ENCODE data around the gene RAB1A.

Gene RAB1A

DNA sequence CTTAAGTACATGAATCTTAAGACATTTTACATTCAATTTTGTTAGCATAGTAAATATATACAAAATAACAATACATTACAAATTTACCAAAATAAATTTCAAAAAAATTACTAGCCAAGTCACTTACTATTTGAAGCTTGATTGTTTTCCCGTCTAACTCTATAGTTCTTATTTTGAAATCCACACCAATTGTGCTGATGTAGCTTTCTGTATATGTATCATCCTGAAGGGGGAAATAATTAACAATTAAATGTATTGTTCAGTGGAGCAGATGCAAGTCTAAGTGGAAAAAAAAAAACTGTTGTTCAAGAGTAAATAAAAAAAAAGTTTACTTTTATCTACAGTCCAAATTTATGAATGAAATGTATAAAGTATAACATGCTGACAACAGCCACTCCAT is 32.1 kb downstream of the RAB1A start:
- in situ Hi-C loops (cut with HindIII; ENCODE audit: low sequenced_read_pairs): no loop called here

DNA sequence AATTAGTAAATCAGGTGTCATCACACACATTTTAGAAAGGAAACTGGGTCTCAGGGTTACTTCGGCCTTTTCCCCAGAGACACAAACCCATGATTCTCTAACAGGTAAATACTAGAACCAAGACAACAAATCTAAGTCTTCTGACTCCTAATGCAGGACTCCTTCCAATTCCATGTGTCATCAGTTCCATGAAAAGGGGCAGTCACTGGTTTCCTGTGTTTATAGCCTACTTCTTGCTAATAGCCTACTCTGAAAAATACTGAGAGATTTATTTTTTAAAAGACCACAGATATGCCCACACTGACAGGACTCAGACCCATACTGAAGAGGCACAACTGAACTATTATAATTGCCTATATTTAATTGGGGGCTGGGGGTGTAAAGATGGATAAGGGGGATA is 33.0 kb downstream of the RAB1A start:
- in situ Hi-C loops (cut with HindIII; ENCODE audit: low sequenced_read_pairs): no loop called here

DNA sequence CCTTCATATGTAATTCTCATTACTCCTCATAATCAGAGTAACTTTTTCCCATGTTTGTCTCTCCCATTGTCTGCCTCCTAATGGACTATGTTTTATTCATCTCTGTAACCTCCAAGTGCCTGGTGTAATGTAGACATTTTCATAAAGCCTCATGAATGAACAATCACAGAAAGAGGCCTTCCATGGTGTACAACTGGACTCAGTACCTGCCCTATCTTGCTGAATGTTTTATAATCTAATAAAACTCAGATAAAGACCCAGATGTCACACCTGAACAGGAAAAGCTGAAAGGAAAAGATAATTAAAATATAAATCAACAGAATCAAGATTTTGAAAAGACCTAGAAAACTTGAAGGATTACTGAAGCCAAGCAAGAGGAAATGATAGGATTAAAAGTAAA is 36.7 kb downstream of the RAB1A start:
- in situ Hi-C loops (cut with HindIII; ENCODE audit: low sequenced_read_pairs): no loop called here

DNA sequence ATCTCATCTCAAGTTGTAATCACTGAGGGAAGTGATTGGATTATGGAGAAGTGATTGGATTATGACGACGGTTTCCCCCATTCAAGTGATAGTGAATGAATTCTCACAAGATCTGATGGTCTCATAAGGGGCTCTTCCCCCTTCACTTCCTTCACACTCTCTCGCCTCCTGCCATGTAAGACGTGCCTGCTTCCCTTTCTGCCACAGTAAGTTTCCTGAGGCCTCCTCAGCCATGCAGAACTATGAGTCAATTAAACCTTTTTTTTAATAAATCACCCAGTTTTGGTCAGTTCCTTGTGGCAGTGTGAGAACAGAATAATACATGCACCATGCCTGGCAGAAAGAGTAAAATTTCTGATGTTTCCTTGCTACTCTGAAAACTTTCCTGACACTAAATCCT is 37.1 kb downstream of the RAB1A start:
- in situ Hi-C loops (cut with HindIII; ENCODE audit: low sequenced_read_pairs): no loop called here

DNA sequence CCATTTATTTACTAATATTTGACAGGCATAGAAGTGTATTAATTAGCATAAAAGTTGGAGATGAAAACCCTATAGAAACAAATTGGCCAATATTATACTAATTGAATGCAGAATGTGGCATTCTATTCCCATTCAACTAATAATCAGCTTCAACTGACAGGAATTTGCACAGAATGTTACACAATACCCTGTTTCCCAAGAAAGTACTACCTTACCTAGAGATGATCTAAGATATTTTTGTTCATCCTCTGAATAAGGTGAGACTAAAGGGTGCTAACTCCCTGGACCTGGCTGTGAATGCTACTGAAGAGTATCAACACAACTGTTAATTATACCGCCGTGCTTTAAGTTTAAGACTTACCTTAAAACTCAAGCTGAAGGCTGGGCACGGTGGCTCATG is 44.8 kb downstream of the RAB1A start:
- in situ Hi-C loops (cut with HindIII; ENCODE audit: low sequenced_read_pairs): no loop called here

DNA sequence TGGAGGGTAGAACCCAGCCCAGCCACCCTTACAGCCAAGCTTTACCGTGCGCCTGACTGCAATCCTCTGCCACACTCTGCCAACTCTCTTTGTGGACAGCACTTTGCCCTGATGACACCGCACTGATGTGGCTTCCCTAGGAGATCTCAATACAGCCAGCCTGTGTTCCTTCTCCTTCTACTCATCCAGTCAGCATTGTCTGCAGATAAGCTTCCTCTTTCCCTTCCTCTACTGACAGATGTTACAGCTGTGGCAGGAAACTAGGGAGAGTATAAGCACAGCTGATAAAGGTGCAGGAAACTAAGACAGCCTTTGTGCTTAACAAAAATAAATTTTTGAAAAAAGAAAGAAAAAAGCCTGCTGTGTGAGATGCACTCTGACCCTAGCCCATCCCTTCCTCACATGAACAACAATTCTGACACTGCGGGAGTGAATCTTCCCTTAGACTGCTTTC is 48.6 kb downstream of the RAB1A start:
- in situ Hi-C loops (cut with HindIII; ENCODE audit: low sequenced_read_pairs): no loop called here

DNA sequence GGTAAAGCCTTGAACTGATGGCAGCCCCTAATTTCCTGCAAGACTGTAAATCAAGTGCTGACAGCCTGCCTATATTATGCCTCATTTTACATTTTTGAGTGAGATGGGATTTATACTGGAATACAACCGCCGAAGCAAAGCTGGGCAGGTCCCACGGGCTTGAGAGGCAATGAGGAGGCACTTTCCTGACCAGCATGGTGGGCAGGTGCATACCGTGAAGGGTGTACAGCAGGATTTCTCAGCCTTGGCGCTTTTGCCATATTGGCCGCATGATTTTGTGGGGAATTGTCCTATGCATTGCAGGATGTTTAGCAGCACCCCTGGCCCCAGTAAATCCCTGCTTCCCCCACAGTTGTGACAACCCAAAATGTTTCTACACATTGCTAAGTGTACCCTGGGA is 50.9 kb downstream of the RAB1A start:
- in situ Hi-C loops (cut with HindIII; ENCODE audit: low sequenced_read_pairs): no loop called here

DNA sequence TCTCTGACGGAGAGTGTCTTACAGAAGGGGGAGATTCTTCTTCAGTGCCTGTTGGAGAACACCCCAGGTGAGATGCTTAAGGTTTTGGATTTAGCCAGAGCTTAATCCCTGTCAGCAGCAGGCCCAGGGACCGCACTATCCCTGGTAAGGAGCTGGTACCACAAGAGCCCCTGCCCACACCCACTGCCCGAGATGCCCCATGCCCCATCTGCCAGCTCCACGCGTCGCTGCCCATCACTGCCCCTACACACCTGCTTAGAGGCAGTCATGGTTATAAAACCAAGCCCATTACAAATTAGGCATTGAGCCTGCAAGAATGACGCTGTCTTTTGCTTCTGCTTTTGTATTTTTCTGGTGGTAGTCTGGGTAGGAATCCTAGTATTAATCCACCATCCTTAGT is 52.0 kb downstream of the RAB1A start:
- in situ Hi-C loops (cut with HindIII; ENCODE audit: low sequenced_read_pairs): no loop called here

DNA sequence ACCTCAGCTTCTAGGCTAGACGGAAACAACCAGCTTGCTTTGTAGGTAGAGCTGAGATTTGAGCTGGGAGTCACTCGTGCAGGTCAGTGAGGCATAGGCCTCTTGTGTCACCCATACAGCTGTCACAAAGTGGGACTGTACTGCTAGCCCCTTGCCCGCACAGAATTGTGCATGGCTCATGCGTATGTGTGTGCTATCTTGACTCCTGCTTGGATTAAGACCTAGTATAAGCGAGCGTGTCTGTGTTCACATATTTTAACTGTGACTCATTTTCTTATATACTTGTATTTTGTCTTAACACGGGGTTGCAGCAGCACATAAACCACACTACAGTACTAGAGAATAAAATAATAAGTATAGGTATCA is 53.6 kb downstream of the RAB1A start:
- in situ Hi-C loops (cut with HindIII; ENCODE audit: low sequenced_read_pairs): no loop called here

DNA sequence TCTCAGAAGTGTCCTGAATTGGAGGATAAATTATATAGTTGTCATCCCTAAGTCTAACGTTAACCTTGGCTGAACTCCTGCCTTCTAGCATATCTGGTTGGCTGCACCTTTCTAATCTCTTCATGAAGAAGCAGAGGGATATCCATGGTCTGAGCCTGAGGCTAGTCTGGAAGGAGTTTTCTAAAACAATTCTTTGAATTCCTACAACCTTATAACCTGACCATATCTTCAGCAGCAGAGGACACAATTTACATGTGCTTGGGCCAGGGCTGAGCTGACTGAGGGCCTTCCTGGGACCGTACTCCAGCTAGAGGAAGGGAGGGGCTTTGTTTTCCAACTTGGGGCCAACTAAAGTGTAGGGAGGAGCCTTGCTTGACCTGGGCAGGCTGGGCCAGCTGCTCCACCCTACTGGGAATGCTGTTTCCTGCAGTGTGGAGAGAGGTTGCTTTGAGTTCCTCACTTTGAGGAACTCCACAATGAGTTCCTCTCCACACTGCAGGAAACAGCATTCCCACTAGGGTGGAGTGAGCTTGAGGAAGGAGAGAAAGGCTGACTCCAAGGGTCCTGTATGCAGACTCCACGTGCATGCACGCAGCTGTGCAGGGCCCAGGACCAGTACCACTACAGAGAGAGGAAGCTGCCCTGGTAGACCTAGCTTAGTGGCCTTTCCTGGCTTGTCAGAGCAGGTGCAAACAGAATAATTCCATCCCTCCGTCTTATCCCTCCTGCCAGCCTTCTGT is 54.1 kb downstream of the RAB1A start:
- in situ Hi-C loops (cut with HindIII; ENCODE audit: low sequenced_read_pairs): no loop called here

DNA sequence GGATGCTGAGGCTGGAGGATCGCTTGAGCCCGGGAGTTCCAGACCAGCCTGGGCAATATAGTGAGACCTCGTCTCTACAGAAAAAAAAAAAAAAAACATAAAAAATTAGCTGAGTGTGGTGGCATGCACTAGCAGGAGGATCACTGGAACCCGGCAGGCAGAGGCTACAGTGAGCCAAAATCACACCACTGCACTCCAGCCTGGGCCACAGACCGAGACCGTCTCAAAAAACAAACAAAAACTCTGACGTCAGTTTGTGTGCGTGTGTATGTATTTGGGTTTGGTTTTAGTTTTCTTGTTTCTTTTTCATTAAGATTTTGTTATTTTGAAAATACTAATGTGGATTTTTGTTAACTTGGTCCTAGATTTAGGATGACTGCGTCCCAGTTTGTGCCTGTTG is 54.7 kb downstream of the RAB1A start:
- in situ Hi-C loops (cut with HindIII; ENCODE audit: low sequenced_read_pairs): no loop called here

DNA sequence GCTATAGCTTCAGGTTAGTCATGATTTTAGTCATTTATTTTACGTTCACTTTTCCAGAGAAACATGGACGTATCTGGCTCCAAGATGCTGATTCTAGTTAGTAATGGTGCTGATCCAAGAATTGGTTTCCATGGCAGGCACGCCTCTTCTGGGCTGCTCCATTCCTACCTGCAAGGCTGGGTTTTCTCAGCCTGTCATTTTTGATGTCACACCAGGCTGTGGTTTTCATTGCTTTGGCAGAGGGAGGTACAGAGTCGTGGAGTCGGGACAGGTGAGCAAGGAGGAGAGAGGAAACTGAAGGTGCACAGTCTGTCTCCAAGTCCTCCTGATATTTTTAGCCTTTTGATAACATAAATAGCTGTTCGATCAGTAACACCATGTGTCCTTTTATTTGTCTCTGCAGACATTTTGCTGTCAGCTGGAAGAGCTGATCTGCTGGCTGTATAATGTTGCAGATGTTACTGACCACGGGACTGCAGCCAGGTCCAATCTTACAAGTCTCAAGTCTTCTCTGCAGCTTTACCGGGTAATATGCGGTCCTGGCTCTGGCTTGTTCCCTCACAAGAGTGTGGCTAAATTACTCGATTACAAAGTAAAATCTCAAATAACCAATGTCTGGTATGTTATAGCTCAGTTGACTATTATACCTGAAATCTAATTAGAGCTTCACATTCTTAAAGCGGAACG is 55.9 kb downstream of the RAB1A start:
- in situ Hi-C loops (cut with HindIII; ENCODE audit: low sequenced_read_pairs): no loop called here

DNA sequence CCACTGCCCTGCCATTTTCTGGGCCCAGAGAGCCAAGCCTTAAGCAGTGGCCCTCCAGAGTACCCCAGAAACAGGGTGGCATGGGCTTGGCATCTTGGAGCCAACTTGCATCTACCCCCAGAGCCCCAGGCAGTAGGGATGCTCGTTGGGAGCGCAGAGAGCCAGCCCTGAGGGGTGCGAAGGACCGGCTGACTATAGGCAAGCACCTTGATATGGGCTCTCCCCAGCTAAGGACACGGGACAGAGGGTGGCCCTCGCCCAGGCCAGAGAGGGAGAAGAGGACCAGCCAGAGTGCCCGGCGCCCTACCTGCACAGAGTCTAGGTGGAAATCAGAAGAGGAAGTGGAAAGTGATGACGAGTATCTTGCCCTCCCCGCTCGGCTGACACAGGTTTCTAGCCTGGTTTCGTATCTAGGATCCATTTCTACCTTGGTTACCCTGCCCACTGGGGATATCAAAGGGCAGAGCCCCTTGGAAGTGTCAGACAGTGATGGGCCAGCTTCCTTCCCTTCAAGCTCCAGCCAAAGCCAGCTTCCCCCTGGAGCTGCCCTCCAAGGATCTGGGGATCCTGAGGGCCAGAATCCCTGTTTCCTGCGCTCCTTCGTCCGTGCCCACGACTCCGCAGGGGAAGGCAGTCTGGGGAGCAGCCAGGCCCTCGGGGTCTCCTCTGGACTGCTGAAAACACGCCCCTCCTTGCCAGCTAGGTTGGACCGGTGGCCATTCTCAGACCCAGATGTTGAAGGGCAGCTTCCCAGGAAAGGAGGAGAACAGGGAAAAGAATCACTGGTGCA is 57.5 kb downstream of the RAB1A start:
- in situ Hi-C loops (cut with HindIII; ENCODE audit: low sequenced_read_pairs): no loop called here

DNA sequence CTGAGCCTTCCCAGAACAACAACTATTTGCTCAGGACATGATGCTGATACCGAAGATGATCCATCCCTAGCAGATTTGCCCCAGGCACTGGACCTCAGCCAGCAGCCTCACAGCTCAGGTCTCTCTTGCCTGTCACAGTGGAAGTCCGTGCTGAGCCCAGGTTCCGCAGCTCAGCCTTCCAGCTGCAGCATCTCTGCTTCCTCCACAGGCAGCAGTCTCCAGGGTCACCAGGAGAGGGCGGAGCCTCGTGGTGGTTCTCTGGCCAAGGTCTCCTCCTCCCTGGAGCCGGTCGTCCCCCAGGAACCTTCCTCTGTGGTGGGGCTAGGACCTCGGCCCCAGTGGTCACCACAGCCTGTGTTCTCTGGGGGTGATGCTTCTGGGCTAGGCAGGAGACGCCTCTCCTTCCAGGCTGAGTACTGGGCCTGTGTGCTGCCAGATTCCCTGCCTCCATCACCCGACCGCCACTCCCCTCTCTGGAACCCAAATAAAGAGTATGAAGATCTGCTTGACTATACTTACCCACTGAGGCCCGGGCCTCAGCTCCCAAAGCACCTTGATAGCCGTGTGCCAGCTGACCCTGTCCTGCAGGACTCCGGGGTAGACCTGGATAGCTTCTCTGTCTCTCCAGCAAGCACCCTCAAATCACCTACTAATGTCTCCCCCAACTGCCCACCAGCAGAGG is 58.3 kb downstream of the RAB1A start:
- in situ Hi-C loops (cut with HindIII; ENCODE audit: low sequenced_read_pairs): no loop called here

DNA sequence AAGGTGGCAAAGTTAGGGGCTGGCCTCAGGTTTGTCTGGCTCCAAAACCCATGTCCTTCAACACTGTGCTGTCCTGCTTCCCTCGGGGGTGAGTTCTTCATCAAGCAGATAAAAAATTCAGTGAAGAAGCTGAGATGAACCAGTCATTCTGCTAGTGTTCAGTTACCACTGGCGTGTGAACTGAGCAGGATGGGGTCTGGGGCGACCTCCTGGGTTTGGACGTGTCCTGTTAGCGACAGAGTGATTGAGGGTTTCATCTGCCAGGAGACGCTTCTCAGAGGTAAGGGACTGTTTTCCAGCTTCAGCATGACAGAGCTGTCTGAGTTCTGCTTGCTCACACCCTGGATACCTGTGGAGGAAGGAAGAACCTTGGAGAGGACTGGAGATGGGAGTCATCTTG is 59.0 kb downstream of the RAB1A start:
- in situ Hi-C loops (cut with HindIII; ENCODE audit: low sequenced_read_pairs): no loop called here

DNA sequence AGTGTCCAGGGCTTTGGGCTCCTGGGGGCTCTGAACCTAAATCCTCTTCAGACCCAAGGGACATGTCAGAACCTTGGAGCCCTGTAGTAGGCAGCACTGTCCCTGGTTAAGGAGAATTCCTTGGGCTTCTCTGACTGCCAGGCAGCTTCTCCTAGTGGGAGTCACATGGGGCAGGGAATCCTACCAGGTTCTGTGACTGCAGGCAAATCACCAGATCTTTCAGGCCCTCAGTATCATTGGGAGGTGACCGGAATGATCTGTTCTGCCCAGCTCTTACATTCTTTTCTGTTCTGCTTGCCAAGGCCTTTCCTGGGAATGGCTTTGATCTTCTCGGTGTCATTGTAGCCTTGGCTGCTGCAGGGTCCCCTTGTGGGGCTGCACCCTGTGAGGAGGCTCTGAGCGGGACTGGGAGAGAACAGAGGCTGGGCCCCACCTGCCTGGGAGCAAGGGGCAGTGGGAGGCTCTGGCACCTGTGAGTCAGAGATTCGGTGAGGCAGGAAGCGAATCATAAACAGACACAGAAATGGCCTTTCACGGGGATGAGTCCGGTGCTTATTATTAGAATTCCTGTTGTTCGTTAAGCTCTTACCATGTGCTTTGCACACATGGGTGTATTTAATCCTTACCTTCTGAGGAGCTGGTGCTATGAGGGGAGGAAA is 59.6 kb downstream of the RAB1A start:
- in situ Hi-C loops (cut with HindIII; ENCODE audit: low sequenced_read_pairs): no loop called here

DNA sequence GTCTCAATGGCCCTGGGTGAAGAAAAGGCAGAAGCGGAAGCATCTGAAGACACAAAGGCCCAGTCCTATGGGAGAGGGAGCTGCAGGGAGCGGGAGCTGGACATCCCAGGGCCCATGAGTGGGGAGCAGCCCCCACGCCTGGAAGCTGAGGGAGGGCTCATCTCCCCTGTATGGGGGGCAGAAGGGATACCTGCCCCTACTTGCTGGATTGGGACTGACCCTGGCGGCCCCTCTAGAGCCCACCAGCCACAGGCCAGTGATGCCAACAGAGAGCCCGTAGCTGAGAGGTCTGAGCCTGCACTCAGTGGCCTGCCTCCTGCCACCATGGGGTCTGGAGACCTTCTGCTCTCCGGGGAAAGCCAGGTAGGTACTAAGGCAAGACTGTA is 60.5 kb downstream of the RAB1A start:
- in situ Hi-C loops (cut with HindIII; ENCODE audit: low sequenced_read_pairs): no loop called here

DNA sequence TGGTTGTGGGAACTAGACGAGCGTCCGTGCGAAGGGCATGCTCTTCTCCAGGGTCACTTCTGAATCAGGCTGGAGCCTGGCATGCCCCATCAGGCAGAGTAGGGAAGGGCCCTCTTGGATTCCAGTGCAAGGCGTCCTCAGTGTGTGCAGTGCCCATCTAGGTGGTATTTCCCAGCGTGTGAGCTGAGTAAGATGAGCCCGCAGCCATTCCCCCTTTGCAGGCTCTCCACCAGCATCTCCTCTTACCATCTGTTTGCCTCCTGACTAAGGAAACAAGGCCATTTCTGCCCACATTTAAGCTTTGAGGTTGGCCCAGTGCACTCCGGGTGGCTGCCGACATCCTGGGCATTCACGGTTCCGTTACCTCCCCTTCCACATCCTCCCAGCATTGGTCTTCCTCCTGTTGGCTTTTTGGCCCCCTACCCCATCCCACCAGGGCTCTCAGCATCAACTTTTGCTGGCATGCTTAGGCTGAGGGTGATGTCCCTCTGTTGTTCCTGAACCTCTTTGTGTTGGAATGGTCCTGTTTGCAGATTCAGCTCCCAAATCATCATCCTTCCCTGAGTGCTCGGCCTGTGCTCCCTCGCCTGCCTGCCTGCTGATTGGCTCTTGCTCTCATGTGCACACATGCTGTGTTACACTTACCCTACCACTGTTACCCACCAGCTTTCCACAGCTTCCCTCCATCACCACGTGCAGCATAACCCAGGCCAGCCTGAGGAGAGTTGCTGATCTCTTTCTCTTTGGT is 61.9 kb downstream of the RAB1A start:
- in situ Hi-C loops (cut with HindIII; ENCODE audit: low sequenced_read_pairs): no loop called here

DNA sequence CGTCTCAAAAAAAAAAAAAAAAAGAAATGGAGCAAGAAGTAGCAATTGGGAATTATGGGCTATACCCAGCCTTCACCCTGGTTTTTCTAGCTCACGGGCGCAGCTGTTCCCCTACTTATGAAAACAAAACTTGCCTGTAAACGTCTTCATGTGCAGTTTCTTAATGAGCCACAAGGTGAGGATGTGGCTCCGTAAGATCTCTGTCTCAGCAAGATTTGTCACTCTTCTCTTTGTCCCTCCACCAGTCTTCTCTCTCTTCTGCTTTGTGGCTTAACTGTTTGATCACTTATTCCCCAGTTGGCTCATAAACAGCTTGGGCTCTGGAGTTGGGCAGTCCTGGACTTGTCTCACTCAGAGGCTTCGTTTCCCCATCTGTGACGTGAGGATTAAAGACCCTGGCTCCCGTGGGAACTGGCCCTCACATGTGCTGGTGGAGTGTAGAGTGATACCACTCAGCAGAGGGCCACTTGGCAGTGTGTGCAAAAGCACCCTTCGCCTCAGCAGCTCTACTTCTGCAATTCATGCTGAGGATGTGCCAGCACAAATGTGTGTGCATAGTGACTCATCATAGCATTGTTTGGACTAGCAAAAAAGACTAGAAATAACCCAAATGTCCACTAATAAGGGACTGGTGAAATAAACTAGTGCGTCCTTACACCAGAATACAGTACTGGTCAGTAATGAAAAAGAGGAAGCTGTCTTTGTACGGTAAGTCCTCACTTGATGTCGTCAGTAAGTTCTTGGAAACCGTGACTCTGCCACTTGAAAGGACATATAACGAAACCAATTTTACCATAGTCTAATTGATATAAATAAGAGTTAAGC is 65.0 kb downstream of the RAB1A start:
- in situ Hi-C loops (cut with HindIII; ENCODE audit: low sequenced_read_pairs): no loop called here

Data from DLD1 (cell line).